Activated naive CD8-positive, alpha-beta T cell treated with anti-CD3 and anti-CD28 coated beads for 36 hours (primary cell): Measurements from ENCODE around the gene DUSP6. TPM values are rescaled to one million over a fixed set of nuclear protein-coding genes. Genes with fewer than 3 reads are reported as not detected.
A peak's percentile ranks its signal among the peaks of the same experiment; 100 is the strongest.

ENCODE experiments used
- DNase-seq: peaks from one replicate; pipeline ENCODE4 v3.0.0; 2021
- H3K27ac Mint-ChIP-seq: one replicate; pipeline ENCODE4 v1.8.0; 2022; ENCODE audit warnings: mild to moderate bottlenecking, moderate library complexity, mixed read lengths
- H3K27me3 Mint-ChIP-seq: one replicate; pipeline ENCODE4 v1.8.0; 2022; ENCODE audit warnings: mild to moderate bottlenecking, mixed read lengths
- H3K36me3 Mint-ChIP-seq: one replicate; pipeline ENCODE4 v1.8.0; 2021; ENCODE audit warnings: mild to moderate bottlenecking, mixed read lengths
- H3K4me1 Mint-ChIP-seq: one replicate; pipeline ENCODE4 v1.8.0; 2021; ENCODE audit warnings: mixed read lengths
- H3K4me3 Mint-ChIP-seq: one replicate; pipeline ENCODE4 v1.8.0; 2022; ENCODE audit warnings: mild to moderate bottlenecking, moderate library complexity, mixed read lengths
- H3K9me3 Mint-ChIP-seq: one replicate; pipeline ENCODE4 v1.8.0; 2022; ENCODE audit warnings: mixed read lengths
- total RNA-seq, 2 experiments: library from RNA; stranded (reverse); gene quantifications; one replicate each; pipeline ENCODE4 v1.2.3, GENCODE V29; 2021

DUSP6 gene
- total RNA-seq, 2 experiments from 2014 or later, result 15.3 to 15.6 TPM

DNA sequence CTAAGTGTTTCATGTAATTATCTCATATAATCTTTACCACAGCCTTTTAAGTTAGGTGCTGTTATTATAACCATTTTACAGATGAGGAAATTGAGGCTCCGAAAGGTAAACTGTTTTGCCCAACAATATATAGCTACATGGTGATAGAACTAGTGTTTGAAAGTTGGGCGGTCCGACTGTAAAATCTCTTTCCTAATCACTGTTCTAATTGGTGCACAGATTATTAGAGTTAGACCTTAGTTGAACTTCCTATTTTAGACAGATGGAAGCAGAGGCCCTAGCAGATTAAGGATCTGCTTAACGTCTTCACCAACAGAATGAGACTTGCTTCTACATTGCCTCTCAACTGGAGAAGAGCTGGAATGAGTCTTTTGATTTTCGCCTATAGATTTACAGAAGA is 30.0 kb upstream of the DUSP6 start:
- no peak overlapping the region for H3K4me3 Mint-ChIP-seq

DNA sequence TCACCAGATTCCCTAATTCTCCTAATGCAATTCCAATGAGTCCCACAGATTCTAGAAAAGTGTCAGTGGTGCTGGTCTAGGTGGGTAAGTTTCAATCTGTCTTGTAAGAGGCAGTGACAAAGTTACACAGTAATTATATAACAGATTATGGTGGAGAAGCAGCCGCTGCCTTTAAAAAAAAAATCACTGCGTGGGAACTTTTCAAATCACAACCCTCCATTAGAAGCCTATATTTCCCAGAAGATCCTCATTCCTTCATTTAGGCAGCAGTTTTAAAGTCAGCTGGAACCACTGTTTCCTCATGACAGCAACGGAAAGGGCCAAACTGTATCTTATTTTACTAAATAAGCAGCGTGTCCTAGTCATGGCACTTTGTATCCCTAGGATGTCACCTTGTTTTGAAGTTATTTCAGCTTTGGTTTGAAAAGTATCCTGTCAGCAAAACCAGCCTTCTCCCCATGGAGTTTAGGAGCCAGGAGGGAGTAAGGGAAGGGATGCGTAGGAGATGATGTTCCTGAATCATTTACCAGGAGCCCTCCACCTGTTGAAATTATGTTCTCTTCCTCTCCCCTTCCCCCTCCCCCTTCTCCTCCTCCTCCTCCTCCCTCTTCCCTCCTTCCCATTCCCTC is 27.7 kb upstream of the DUSP6 start:
- Mint-ChIP-seq H3K4me3 (no peak overlapping the region), H3K27ac (no peak overlapping the region), H3K36me3 (peaks cover 4% of the 10 kb centered on the region), H3K4me1 (peaks cover 12% of the 10 kb centered on the region), H3K9me3 (no peaks in the 10 kb centered on the region), H3K27me3 (no peaks in the 10 kb centered on the region)
- no peak for DNase-seq

More for the DNA sequence above, 30.0 kb upstream of the DUSP6 start:
- H3K9me3 Mint-ChIP-seq, result no peaks in the 10 kb centered on the region
- no peak overlapping the region for H3K27ac Mint-ChIP-seq
- H3K4me1 Mint-ChIP-seq, result no peaks in the 10 kb centered on the region
- no peaks in the 10 kb centered on the region for H3K27me3 Mint-ChIP-seq
- DNase-seq, result no peak
- H3K36me3 Mint-ChIP-seq, result peaks cover 4% of the 10 kb centered on the region

DNA sequence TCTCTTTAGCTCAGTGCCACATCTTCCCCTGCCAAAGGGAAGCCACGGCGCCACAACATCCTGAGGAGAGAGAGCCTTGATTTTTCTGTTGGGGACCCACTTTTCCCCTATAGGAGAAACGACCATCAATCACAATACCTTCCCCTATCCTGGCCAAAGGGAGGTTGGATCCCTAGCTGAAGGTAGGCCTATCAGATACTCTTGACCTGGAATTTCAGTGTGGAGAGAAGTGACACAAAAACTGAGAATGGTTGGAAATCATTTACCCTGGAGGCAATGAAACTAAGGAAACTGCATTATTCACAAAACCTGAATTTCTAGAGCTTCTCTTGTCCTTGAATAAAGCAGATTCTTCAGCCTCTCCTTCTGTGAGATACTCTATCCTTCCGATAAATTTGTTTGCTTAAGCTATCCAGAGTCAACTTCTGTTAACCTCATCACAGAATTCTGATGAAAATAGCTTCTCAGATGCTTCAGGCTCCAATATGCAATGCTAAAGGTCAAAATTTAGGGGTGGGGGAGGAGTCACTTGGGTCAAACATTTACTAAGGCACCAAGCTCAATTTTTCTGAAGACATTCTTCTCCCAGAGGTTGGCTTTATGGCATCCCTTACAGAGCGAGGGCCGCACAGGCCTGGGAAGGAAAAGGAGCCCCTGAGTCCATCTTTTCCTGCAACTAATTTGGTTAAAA is 27.0 kb upstream of the DUSP6 start:
- Mint-ChIP-seq H3K36me3 (peaks cover 4% of the 10 kb centered on the region), H3K27me3 (no peaks in the 10 kb centered on the region), H3K27ac (no peak overlapping the region), H3K9me3 (no peaks in the 10 kb centered on the region), H3K4me1 (peaks cover 14% of the 10 kb centered on the region), H3K4me3 (no peak overlapping the region)
- no peak for DNase-seq

DNA sequence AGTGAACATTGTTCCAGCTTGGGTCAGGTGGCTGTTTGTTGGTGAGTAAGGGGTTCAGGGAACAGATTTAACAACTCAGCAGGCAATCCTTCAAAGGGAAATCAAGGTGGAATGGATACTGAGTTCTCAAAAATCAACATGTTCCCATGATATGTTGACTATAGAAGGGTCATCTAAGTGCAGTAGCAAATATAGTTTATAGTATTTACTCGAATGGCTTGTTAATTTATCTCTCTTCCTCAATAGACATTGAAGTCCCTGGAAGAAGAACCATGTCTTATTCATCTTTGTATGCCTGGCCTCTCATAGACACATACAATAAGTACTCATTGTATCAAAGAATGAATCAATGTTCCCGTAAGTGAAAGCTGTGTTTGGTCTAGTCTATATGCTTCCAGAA is 24.5 kb upstream of the DUSP6 start:
- Mint-ChIP-seq H3K4me3 (no peak overlapping the region), H3K4me1 (peaks cover 15% of the 10 kb centered on the region), H3K27ac (no peak overlapping the region), H3K27me3 (no peaks in the 10 kb centered on the region), H3K9me3 (no peaks in the 10 kb centered on the region), H3K36me3 (peaks cover 4% of the 10 kb centered on the region)
- DNase-seq, result no peak

DNA sequence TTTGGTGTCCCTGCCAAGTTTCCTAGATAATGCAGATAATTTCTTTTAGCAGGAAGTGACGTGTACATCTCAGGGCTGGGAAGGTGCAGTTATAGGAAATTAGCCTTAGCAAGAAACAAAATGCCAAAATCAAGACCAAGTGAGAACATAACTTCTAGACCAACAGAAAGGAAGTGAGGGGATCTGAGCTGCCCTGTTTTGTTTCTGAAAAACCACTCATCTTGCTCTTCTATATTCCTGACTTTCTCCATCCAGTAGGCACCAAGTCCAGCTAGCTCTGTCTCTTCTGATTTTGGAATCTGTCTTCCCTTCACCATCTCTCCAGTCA is 23.9 kb upstream of the DUSP6 start:
- Mint-ChIP-seq H3K27ac (peak overlapping the region; percentile 1), H3K9me3 (no peaks in the 10 kb centered on the region), H3K4me1 (peaks cover 15% of the 10 kb centered on the region), H3K36me3 (peaks cover 4% of the 10 kb centered on the region), H3K27me3 (no peaks in the 10 kb centered on the region), H3K4me3 (no peak overlapping the region)
- no peak for DNase-seq

DNA sequence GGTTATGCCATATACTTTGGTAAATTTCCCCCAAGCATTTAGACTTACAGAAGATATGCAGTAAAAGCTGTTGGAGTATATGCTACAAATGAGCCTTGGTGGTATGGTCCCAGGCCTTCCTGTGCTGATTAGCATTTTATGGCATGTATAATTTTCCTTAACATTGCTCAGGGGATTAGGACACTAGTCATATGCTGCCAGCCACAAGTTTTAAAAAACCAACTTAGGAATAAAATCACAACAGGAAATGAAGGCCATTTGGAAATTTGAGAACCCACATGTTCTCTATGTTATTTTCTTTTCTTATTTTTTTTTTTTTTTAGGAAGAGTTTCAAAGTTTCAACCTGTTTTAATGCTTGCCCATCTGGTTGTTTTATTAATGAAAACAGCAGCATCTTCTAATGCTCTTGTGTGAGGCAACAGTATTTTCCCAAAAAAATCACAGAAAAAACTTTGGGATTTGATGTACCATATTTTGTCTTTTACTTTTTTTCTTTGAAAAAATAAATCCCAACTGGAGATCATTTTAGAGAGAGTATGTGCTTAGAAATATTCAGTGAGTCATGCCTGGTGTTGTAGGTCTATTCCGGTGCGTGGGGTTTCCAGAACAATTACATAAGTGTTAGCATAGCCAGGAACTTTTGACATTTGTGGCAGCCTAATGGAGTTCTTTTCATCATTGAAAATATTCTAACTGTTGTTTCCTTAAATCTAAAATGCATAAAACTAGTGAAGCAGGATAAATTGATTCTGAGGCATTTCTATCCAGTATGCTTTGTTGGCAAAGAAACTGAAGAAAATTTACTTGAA is 21.7 kb upstream of the DUSP6 start:
- Mint-ChIP-seq H3K4me3 (no peak overlapping the region), H3K9me3 (no peaks in the 10 kb centered on the region), H3K27me3 (no peaks in the 10 kb centered on the region), H3K36me3 (peaks cover 4% of the 10 kb centered on the region), H3K4me1 (peaks cover 22% of the 10 kb centered on the region), H3K27ac (no peak overlapping the region)
- DNase-seq, result no peak

DNA sequence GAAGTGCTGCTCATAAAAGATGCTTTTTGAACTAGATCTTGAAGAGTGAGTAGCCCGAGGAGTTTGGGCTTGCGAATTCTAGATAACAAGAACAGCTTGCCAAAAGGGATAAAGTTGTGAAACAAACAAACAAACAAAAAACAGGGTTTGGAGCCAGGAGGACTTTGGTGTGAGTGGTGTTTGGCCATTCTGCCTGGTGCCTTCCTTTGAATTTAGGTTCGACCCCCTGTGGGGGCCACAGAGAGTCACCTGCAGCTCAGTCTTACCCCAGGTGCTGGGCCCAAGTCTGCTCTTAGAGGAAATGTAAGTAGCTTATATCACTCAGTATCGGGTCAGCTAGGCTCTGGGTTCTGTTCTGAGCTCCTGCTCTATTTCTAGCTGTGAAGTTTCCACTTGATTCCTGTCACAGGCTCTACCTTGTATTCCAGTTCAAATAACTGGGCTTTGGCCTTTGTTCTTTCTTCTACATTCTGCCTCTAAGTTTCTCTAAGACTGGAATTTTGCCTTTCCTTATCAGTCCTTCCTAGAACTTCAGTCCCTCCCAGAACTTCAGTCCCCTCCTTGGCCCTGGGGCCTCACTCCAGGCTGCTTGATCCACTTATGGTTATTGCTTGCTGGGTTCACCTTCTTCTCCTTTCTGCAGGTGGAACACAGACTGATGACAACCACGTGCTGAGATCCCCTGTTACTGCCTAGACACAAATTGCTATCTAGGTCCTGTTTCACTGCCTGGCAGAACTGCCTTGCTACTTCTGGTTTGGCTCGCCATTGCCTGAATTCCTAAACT is 20.5 kb upstream of the DUSP6 start:
- Mint-ChIP-seq H3K27ac (no peak overlapping the region), H3K36me3 (peaks cover 2% of the 10 kb centered on the region), H3K9me3 (no peaks in the 10 kb centered on the region), H3K4me1 (peaks cover 22% of the 10 kb centered on the region), H3K27me3 (no peaks in the 10 kb centered on the region), H3K4me3 (no peak overlapping the region)
- DNase-seq, result no peak

DNA sequence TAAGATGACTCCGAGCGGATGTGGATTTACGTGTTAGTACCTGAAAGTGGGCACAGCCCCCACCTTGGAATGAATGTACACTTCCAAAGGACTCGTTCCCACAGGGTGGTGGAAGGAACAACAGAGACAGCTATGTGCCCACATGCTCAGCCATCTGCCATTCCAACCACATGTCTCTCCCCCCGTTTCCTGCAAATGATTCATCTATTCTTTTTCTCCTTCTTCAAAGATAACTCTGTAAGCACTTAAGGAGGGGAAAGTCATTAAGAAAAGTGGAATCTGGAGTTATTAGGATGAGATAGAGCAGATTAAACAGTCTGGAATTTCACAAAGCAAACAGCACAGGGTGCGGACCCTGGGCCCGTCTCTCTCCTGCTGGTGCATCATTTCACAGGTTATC is 18.5 kb upstream of the DUSP6 start:
- H3K9me3 Mint-ChIP-seq, result no peaks in the 10 kb centered on the region
- no peak overlapping the region for H3K4me3 Mint-ChIP-seq
- peaks cover 15% of the 10 kb centered on the region for H3K4me1 Mint-ChIP-seq
- DNase-seq, result no peak
- no peaks in the 10 kb centered on the region for H3K36me3 Mint-ChIP-seq
- no peaks in the 10 kb centered on the region for H3K27me3 Mint-ChIP-seq
- H3K27ac Mint-ChIP-seq, result no peak overlapping the region

DNA sequence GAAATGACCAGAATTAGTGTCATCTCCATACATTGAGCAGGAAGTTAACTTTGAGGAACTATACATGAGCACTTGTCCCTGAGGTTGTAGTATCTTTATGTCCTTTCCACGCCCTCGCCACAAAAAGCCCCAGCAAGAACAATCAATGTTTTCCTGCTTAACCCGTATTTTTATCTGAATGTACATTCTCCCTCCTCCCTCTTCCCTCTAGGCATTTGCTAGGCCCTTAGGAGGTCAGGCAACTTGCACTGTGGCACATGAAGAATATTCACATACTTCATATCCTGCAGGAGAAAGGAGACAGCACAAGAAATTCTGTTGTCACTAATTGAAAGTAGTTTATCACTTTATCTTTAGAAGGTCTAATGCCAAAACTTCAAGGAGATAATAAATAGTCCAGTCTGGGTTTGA is 18.1 kb upstream of the DUSP6 start:
- Mint-ChIP-seq H3K4me1 (peaks cover 10% of the 10 kb centered on the region), H3K27me3 (no peaks in the 10 kb centered on the region), H3K9me3 (no peaks in the 10 kb centered on the region), H3K36me3 (no peaks in the 10 kb centered on the region), H3K4me3 (no peak overlapping the region), H3K27ac (no peak overlapping the region)
- DNase-seq, result no peak

DNA sequence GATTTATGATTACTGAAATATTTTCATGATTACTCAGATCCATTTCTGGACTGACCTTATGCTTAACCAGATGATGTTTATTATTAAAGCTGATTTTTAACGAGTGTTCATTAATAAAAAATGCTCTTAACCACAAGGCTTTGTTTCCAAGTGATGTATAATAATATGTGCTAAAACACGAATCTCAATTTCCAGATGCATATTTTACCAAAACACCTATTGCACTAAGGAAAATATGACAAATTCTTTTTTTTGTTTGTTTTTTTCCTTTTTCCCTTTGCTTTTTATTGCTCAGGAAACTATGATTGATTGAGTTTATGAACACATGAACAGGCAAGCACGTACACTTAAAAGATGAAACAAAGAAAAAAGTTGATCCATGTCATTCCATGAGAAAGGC is 16.9 kb upstream of the DUSP6 start:
- Mint-ChIP-seq H3K9me3 (no peaks in the 10 kb centered on the region), H3K27me3 (no peaks in the 10 kb centered on the region), H3K27ac (no peak overlapping the region), H3K4me3 (no peak overlapping the region), H3K36me3 (no peaks in the 10 kb centered on the region), H3K4me1 (peaks cover 7% of the 10 kb centered on the region)
- no peak for DNase-seq

DNA sequence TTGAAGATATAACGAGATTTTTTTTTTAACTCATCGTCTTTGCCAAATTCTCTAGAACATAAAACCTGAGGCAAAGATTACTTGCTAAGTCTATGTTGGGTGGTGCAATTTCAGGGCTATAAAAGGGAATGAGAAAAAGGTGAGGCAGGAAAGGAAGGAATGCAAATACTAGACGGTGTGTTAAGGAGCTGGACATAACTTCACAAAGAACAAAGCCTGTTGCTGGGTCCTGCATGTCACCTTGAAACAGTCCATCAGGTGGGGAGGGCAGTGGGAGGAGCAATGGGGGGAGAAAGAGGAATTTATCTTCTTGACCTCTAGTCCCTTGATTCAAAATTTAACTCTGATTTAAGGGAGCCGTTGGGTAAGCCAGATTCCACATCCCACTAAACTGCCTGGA is 16.1 kb upstream of the DUSP6 start:
- Mint-ChIP-seq H3K27ac (no peak overlapping the region), H3K4me3 (no peak overlapping the region), H3K4me1 (peaks cover 7% of the 10 kb centered on the region), H3K27me3 (no peaks in the 10 kb centered on the region), H3K9me3 (no peaks in the 10 kb centered on the region), H3K36me3 (no peaks in the 10 kb centered on the region)
- DNase-seq, result no peak

DNA sequence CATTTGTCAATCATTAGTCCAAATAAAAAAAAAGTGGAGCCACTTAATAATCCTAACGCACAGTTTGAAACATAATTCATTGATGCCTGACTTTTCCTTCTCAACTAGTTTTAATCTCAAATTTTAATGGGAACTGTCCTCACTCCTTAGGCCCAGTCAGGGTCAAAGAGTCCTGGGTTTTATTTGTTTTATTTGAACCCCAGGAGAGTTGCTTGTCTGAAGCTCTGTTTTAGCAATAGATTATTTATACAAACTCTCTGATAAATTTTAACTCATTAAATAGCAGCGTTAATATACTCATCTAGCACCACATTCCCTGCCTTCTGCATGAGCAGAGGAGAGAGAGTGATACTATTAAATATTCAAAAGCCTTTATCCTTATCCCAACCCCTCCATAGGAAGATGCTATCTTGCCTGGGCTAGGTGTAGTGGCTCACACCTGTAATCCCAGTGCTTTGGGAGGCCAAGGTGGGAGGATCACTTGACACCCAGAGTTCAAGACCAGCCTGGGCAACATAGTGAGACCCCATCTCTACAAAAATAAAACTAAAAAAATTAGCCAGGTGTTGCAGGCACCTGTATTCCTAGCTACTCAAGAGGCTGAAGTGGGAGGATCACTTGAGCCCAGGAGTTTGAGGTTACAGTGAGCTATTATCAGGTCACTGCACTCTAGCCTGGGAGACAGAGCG is 14.5 kb upstream of the DUSP6 start:
- no peak for DNase-seq
- Mint-ChIP-seq H3K36me3 (no peaks in the 10 kb centered on the region), H3K9me3 (no peaks in the 10 kb centered on the region), H3K27ac (no peak overlapping the region), H3K4me3 (no peak overlapping the region), H3K27me3 (no peaks in the 10 kb centered on the region), H3K4me1 (peaks cover 7% of the 10 kb centered on the region)

DNA sequence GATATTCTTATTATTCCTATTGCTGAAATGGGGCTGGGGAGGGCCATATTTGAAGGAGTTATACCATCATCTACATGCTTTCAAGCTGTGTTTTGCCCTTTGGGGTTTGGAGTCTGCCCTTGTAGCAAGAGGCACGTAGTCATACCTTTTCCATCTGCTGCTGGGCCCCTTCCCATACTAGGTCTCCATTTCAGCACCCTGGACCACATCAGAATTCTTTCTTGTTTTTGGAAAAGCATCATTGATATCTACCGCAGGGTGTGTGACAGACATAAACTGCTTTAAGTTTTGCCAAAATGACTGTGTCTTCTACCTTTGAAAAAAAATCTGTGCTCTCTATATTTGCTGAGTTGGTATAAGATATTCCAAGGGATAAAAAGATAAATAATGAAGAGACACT is 12.3 kb upstream of the DUSP6 start:
- DNase-seq, result no peak
- H3K27ac Mint-ChIP-seq, result no peak overlapping the region
- no peaks in the 10 kb centered on the region for H3K9me3 Mint-ChIP-seq
- no peaks in the 10 kb centered on the region for H3K27me3 Mint-ChIP-seq
- H3K4me3 Mint-ChIP-seq, result no peak overlapping the region
- H3K4me1 Mint-ChIP-seq, result no peaks in the 10 kb centered on the region
- no peaks in the 10 kb centered on the region for H3K36me3 Mint-ChIP-seq

DNA sequence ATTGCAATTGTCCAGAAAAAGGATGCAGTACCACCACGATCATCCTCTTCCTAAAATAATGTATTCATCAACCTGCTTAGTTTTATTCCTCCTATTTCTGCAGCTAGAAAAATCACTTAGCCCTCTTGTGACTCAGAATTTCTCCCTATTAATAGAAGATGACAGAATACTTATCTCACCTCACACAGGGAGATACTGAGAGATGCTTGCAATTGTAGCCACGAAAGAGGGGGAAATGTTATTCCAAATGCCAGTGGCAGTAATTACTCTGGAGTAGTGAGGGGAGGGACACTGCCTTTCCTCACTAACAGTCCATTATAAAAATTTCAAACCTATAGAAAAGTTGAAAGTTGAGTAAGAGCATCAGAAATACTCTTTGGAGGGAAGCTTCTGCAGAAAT is 11.8 kb upstream of the DUSP6 start:
- Mint-ChIP-seq H3K4me3 (no peak overlapping the region), H3K9me3 (no peaks in the 10 kb centered on the region), H3K27me3 (peaks cover 2% of the 10 kb centered on the region), H3K36me3 (no peaks in the 10 kb centered on the region), H3K27ac (no peak overlapping the region), H3K4me1 (no peaks in the 10 kb centered on the region)
- DNase-seq, result no peak

DNA sequence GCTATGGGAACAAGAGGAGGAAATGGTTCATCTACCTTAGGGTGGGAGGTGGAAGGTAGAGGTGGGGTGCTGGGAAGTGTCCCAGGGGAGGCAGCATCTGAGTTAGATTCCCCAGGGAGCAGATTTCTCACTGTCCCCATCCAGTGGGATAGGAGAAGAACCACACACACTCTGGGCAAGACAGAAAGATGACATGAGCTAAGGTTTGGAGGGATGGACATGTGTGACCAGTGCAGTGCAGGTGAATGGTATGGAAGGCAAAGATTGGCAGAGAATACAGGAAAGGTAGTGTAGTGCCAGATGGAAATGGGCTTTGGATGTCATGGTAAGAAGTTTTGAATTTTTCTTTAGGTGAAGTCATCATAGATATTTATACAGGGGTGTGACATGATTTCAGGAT is 11.3 kb upstream of the DUSP6 start:
- Mint-ChIP-seq H3K4me3 (no peak overlapping the region), H3K27ac (no peak overlapping the region), H3K36me3 (no peaks in the 10 kb centered on the region)

More for the DNA sequence above, 11.3 kb upstream of the DUSP6 start:
- no peak for DNase-seq
- H3K4me1 Mint-ChIP-seq, result no peaks in the 10 kb centered on the region
- H3K9me3 Mint-ChIP-seq, result no peaks in the 10 kb centered on the region
- peaks cover 4% of the 10 kb centered on the region for H3K27me3 Mint-ChIP-seq
